ENCODE data around the gene GRIN1. TPM values are rescaled to one million over a fixed set of nuclear protein-coding genes. Genes with fewer than 3 reads are reported as not detected.
A peak's percentile ranks its signal among the peaks of the same experiment; 100 is the strongest.

GRIN1 gene
- total RNA-seq, 1 donor from 2014 or later = not detected

DNA sequence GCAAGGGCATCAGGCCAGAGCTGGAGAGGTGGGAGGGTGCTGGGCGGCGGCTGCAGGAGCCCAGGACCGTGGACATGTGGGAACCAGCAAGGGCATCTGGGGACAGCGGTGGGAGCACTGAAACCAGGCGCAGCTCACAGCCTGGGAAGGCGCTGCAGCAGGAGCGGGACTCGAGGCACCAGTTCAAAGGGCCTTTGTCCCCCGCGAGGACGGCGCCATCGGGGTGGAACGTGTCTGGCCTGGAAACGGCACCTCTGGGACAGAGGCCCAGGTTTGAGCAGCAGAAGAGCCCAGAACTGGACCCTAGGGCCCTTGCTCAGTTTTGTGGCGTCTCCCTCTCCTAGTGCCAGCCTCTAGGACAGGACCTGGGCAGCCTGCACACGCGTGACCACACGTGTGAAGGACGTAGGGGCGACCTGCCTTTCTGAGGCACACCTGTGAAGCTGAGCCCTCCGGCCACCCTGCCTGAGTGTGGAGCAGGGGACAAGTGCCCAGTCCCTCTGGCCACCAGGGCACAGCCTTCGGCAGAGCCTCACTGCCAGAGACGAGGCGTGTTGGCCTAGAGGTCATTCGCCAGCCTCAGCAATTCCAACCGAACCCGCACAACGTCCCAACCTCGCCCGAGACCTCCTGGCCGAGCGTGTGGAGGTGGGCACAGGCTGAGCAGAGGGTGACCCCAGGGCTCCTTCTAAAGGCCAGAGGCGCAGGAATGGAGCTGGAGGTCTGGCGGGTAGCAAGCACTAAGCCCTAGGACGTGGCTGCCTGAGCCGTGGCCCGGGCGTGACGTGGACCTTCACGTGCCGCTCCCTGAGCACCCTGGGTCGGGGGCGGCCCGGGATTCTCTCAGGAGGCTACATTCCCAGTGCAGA lies 35.1 kb downstream of the GRIN1 start:
- no peak for DNase-seq (ENCODE audit: low spot score)

DNA sequence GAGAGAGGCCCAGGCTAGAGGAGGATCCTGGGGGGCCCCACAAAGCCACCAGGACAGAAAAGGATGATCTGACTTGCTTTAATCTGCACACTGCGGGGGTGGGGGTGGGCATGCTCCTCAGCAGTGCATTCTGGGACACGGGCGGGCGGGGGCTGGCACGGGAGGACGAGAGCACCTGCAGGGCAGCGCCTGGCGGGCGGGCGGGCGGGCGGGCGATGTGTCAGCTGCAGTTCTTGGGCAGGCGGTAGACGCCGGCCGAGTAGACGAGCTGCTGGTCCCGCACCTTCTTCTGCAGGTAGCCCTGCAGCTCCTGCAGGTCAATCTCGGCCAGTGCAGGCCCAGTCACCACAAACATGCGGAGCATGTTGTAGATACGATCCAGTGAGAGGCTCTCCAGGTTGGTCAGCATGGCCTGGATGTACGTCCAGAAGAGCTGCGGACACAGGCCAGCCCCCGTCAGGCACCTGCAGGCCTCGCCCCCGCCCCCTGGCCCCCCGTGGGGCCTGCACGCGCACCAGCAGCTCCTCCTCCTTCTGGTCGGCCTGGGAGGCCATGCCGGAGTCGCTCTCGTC lies 35.9 kb downstream of the GRIN1 start:
- no peak for DNase-seq (ENCODE audit: low spot score)

DNA sequence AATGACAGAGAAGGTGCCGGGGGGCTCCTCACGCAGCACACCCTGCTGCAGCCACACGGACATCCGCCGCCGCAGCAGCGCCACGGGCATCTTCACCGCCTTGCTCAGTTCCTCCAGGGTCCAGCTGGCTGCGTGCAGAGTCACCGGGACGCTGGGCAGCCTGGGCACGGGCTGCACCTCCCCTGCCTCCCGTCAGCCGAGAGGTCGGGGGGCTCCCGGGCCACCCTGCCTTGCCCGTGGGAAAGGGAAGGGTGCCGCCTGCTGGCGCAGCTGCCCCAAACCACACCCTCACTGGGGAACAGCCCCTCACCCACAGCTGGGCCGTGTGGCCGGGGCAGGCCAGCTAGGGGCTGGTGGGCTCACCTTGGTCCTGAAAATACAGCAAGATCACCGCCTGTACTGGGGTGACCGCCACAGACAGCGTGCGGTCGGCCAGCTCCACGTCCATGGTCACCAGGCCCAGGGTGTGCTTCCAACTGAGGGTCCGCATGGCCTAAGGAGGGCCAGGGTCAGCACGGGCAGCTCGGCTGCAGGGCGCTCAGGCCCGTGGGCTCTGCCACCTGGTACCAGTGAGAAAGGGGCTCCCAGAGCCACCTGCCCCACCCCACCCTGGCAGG lies 36.5 kb downstream of the GRIN1 start:
- no peak for DNase-seq (ENCODE audit: low spot score)

DNA sequence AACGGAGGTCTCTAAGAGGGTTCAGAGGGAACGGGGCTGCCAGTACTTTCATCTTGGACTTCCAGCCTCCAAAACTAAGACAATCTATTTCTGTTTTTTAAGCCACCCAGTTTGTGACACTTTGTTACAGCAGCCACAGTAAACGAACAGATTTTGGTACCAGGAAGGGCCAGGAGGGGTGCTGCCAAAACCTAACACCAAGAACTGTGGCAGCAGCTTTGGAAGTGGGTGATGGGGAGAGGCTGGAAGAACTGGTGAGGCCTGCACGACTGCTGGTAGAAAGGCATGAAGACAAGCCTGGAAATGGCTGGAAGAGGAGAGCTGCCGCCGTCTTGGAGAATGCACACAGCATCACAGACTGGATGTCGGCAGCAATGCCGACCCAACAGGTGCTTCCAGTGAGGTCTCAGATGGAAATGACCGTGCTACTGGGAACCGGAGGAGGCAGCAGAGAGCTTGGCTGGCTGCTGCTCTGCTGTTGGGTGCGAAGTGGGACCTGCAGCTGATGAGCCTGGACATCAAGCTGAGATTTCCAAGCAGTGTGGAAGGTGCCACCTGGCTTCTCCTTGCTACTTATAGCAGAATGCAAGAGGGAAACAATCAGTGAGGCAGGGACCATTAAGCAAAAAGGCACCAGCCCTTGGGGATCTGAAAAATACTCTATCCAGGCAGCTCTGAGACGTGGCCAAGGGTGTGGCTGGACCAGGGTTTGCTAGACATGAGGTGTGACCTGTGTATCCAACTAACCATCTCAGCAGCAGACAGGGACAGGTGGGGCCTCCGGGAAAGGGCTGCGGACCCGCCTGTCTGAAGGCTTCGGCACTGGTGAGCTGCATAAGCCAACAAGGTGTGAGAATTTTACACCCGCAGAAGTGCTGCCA lies 37.6 kb downstream of the GRIN1 start:
- DNase-seq (ENCODE audit: low spot score) = no peak

DNA sequence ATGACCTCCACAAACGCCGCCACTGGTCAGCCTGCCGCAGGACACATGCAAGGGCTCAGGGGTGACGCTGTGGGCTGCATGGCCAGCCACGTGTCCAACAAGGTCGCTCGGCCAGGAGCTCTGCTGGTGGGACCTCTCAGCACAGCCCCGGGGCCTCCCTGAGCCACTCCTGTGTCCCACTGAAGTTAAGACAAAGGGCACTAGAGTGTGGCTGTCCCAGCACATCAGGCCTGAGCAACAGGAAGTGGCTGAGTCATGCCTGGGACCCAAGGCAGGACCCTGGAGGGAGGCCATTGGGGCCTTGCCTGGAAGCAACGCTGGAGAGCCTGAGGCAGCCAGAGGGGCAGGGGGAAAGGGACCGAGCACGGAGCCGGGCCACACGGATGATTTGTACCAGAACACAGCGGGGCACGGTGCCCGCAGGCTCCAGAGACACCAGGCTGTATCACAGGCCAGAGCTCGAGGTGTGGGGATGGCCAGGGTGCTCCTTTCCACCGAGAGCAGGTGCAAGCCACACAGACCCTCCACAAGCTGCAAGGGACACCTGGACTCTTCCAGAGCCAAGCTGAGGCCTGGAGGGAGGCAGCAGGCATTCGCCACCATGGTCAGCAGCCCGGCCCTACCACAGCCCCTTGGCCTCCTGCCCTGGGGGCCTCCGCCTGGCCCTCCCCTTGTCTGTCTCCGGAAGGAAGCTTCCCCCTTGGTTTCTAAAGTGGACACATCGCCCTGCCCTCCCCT lies 39.4 kb downstream of the GRIN1 start:
- DNase-seq (ENCODE audit: low spot score) = no peak

DNA sequence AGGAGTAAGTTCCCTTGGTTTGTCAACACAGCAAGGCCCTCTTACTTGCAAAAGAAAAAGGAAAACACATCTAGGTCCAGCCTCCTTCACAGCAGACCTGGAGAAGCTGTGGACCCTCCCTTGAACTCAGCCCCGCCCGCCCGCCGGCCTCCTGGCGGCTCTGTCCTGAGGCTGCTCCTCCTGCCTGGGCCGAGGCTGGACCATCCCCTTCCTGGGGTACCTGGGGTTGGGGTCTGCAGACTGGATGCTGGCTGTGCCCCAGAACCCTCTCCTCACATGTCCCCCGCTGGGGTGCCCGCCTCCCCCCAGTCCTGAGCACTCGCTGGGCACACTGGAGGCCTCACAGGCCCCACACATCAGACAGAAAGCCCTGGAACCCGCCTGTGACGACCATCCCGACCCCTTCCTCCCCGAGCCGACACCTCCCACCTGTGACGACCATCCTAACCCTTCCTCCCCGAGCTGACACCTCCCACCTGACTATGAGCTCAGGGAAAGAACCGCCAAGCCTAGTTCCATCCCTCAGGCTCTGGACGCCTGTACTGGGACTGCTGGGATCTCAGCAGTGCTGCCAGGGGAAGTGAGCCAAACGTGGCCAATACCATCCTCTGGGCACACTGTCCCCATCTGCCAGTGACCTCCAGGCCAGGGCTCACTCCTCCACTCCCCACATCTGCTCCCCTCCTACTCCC lies 40.1 kb downstream of the GRIN1 start:
- no peak for DNase-seq (ENCODE audit: low spot score)

DNA sequence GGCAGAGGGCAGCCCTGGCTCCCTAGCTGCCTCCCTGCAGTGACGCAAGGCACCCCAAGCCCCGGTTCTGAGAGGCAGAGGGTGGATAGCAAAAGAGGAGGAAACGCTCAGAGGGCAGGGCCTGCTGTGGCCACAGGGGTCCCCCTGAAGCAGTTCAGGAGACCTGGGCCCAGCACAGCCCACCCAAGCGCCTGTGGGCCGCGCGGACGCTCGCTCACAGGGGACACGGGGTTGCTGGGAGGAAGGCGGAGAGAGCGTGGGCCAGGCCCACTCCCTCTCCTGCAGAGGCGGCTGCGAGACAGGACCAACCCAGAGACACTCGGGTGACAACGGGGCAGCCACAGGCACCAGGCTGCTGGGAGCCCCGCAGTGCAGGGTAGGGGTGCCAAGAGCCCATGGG lies 40.8 kb downstream of the GRIN1 start:
- DNase-seq (ENCODE audit: low spot score) = no peak

DNA sequence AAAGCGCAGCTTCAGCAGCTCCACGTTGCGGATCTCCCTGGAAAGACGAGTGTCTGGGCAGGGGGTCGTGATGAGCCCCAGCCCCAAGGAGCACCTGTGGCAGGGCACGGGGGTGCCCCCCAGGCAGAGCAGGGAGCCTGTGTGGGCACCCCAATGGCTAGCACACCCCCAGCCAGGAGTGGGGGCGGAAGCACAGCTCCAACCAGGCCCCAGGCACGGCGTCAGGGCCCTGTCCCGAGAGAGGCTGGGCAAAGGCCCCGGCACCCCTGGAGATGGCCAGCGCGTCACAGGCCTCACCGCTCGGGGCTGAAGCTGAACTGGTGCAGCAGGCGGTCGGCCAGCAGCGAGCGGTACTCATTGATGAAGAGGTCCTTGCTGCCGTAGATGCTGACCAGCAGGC lies 41.5 kb downstream of the GRIN1 start:
- DNase-seq (ENCODE audit: low spot score) = no peak

DNA sequence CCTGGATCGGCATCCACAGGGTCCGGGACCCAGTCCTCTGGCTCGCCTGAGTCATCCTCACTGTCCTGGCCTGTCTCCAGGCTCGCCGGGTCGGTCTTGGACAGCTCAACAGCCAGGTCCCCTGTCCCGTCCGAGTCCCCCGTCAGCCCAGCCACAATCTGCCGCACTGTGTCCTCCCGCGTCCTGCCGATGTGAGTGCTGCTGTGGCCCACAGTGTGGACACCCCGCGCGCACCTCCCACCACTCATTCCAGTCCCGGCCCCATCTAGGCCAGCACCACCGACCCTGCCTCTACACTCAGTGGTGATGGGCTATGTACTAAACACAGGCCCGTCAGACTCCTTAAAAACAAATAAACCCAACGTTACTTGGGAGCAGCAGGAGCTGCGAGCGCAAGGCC lies 42.7 kb downstream of the GRIN1 start:
- DNase-seq (ENCODE audit: low spot score) = no peak

DNA sequence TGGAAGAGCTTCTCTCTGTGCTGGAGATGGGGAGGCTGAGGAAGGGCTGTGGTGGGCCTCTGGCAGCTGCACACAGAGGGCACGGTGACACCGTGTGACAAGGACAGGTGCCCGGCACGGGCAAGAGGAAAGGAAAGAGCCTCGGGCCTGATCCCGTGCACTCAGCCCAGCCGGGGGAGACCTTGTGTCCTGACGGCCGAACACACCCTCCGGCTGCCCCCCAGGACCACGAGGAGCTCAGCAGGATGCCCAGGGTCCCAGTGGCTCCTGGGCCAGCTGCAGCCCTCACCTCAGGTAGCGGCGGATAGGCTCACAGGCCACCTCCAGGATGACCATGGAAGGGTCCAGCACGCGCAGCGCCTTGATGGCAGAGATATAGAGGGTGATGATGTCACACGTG lies 43.9 kb downstream of the GRIN1 start:
- DNase-seq (ENCODE audit: low spot score) = no peak

DNA sequence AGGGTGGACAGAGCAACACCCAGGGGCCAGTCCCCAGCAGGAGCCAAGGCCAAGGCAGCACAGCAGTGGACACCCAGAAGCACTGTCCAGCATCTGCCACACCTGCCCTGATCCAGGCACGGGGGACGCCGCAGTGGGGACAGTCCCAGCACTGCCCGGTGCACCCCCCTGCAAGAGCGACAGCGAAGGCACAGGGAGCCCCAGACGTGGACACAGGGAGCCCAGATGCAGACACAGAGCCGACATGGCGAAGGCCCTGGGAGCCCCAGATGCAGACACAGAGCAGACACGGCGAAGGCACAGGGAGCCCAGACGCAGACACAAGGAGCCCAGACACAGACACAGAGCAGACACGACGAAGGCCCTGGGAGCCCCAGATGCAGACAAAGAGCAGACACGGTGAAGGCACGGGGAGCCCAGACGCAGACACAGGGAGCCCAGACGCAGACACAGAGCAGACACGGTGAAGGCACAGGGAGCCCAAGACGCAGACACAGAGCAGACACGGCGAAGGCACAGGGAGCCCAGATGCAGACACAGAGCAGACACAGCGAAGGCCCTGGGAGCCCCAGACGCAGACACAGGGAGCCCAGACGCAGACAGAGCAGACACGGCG lies 45.1 kb downstream of the GRIN1 start:
- no peak for DNase-seq (ENCODE audit: low spot score)

DNA sequence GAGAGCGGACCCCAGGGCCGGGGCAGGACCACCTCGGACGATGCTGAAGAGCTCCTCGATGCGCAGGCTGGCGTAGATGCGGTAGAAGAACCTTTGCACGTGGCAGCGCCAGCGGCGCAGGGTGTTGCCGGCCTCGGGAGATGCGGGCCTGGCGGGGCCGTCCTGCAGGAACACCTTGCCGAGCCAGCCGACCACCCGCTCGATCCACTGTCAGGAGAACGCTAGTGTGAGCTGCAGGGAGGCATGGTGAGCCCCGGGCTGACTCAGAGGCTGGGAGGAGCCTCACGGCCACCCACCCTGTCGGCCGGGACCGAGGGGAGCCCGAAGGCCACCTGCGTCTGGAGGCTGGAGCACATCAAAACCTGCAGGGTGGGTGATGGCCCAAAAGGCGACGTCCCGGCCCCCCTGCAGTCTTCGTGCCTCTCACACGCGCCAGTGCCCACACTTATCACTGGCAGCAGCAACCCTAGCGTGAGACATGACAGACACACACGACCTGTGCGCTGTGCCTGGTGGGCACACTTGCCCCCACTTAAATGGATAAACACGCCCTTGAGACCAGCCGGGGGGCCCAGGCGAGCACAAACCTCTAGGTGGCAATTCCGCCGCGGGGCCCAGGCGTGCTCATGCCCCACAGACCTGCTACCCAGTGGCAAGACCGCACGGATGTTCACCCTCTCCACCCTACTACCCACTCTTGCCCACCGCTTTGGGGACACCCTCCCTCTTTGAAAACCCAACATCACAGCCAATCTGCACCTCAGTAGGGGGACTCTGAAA lies 46.1 kb downstream of the GRIN1 start:
- DNase-seq (ENCODE audit: low spot score) = no peak

DNA sequence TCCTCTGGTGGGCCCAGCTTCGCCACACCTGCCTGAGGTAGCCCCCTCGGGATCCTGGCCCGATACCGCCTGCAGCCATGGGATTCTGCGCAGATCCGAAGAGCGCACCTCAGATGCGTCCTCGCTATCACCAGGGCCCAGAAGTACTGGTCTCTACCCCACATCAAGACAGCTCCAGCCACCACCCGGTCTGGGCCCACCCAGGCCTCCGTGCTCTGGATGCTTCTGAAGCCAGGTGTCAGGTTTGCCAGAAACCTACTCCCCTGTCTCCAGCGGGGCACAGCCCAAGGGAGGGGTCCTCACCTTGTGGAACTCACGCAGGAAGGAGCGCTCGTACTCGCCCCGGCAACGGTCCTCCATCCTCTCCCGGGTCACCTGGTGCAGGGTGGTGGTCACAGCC lies 47.0 kb downstream of the GRIN1 start:
- no peak for DNase-seq (ENCODE audit: low spot score)

DNA sequence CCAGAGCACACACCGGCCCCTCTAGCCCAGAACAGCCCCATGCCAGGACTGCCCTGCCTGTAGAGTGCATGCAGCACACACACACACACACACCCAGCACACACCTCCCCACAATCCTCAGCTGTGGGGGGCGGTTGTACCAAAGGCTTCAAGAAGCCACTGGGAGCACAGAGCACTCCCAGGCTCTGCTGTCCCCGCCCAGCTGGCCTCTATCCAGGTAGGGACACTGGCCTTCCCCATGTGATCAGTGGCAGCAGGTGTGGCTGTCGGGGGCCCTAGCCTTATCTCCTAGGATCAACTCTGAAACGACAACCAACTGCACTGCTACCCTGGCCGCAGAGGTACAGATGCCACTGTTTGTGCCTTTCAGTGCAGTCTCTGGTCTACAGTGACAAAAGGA lies 47.4 kb downstream of the GRIN1 start:
- DNase-seq (ENCODE audit: low spot score) = no peak

DNA sequence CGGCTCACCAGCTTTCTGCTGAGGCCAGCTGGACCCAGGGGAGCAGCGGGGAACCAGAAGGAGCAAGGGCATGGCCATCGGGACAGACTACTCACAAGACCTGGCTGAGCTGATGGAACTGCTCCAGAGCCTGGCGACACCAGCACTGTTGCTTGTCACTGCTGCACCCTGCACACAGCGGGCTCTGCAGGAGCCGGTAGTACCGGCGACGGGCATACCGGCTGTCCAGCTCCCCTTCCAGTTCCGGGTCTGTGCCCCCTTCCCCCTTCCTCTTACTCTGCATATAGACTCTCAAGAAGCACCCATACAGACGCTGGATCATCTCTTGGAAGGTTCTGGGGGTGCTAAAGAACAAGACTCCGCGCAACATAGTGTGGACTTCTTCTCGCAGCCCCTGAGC lies 48.4 kb downstream of the GRIN1 start:
- no peak for DNase-seq (ENCODE audit: low spot score)

DNA sequence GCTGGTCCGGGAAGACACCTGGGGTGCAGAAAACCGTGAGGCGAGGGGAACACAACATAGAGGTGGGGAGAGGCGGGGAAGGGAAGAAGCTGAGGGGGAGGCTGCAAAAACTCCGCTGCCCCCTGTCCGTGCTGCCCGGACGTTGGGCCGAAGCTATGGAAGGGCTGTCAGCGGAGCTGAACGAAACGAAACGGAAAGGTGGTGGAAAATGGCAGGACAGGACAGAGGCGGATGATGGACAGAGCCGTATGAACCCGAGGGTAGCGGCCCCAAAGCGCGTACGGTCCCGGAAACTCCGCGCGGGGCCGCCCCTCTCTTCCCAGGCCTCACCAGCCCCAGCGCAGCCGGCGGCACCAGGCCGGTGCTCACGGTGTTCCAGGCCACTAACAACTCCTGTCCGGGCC lies 49.1 kb downstream of the GRIN1 start:
- DNase-seq (ENCODE audit: low spot score) = no peak

DNA sequence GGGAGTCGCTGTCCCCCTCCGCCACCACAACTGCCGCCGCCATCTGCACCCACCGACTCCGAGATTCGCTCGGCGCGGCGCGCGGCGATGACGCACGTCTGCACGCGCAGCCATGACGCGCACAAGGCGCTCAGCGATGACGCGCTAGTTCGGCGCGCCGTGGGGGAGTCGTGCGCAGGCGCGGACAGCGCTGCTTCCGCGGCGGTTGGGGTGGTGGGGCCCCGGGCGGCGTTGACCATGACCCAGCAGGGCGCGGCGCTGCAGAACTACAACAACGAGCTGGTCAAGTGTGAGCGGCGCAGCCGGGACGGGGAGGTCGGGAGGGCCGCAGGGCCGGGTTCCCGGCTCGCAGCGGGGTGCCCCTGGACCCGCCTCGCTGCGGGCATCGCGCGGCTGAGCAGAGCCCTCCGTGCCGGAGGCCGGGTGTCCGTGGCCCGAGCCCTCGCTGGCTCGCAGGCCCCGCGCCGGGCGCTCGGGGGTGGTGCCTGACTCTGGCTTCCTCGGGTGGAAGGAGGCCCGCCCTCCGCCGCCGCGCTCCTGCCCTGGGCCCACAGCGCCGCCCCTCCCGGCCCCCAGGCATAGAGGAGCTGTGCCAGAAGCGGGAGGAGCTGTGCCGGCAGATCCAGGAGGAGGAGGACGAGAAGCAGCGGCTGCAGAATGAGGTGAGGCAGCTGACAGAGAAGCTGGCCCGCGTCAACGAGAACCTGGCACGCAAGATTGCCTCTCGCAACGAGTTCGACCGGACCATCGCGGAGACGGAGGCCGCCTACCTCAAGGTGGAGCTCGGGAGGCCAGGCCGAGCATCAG lies 49.7 kb downstream of the GRIN1 start, which contains the start of the genes ANAPC2 and SSNA1:
ANAPC2 (minus strand) TSS at position 71 of the 807 bp plus-strand sequence; CDS start at position 43, 28 bp downstream.
SSNA1 (plus strand) TSS at position 187 of the 807 bp plus-strand sequence; CDS start at position 238, 51 bp downstream.
- DNase-seq (ENCODE audit: low spot score) = peak; percentile 99

All from mesenteric fat pad (tissue), 1 donor.